ENCODE measurements around the gene SLC13A2.

- TF ChIP-seq, protein P1, sequence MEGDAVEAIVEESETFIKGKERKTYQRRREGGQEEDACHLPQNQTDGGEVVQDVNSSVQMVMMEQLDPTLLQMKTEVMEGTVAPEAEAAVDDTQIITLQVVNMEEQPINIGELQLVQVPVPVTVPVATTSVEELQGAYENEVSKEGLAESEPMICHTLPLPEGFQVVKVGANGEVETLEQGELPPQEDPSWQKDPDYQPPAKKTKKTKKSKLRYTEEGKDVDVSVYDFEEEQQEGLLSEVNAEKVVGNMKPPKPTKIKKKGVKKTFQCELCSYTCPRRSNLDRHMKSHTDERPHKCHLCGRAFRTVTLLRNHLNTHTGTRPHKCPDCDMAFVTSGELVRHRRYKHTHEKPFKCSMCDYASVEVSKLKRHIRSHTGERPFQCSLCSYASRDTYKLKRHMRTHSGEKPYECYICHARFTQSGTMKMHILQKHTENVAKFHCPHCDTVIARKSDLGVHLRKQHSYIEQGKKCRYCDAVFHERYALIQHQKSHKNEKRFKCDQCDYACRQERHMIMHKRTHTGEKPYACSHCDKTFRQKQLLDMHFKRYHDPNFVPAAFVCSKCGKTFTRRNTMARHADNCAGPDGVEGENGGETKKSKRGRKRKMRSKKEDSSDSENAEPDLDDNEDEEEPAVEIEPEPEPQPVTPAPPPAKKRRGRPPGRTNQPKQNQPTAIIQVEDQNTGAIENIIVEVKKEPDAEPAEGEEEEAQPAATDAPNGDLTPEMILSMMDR (conservative IDR thresholded peaks at IDR 0.05; ENCODE audit: low read depth, low read length): no peak
- no peak for TF ChIP-seq EZH2 (IDR thresholded peaks at IDR 0.05; ENCODE audit: borderline replicate concordance, low read depth, low read length, poor library complexity, severe bottlenecking)
Measured at GRCh38 chr17:28545787-28546415, 72.5 kb downstream of the SLC13A2 start.

Measured in A673 (cell line).